ENCODE results near the gene ING4. TPM values are rescaled to one million over a fixed set of nuclear protein-coding genes. Genes with fewer than 3 reads are reported as not detected.
A peak's percentile ranks its signal among the peaks of the same experiment; 100 is the strongest.

The ING4 gene
- total RNA-seq, 1 donor from 2014 or later: 64.2 TPM

- H3K27ac Mint-ChIP-seq: no peak overlapping the region
- no peak for DNase-seq (ENCODE audit: low spot score in 2 of 2, unreplicated experiment in 2 of 2)
- H3K27me3 Mint-ChIP-seq (ENCODE audit: low read depth): no peaks in the 10 kb centered on the region
- no peaks in the 10 kb centered on the region for H3K9me3 Mint-ChIP-seq
- peaks cover 4% of the 10 kb centered on the region for H3K36me3 Mint-ChIP-seq
- H3K4me1 Mint-ChIP-seq: peaks cover 52% of the 10 kb centered on the region
- TF ChIP-seq CTCF (IDR thresholded peaks at IDR 0.05; ENCODE audit: unreplicated experiment): no peak
- no peak overlapping the region for H3K4me3 Mint-ChIP-seq
These were observed 54.9 kb downstream of the ING4 start for GRCh38 chr12:6607751-6608591.

GRCh38 chr12:6606331-6607131 lies 56.4 kb downstream of the ING4 start:
- peaks cover 12% of the 10 kb centered on the region for H3K36me3 Mint-ChIP-seq
- TF ChIP-seq CTCF (IDR thresholded peaks at IDR 0.05; ENCODE audit: unreplicated experiment): no peak
- DNase-seq (ENCODE audit: low spot score in 2 of 2, unreplicated experiment in 2 of 2): peak; percentile 44 to 47
- H3K27ac Mint-ChIP-seq: no peak overlapping the region
- no peaks in the 10 kb centered on the region for H3K9me3 Mint-ChIP-seq
- H3K4me3 Mint-ChIP-seq: no peak overlapping the region
- peaks cover 40% of the 10 kb centered on the region for H3K4me1 Mint-ChIP-seq
- no peaks in the 10 kb centered on the region for H3K27me3 Mint-ChIP-seq (ENCODE audit: low read depth)

GRCh38 chr12:6605421-6606330 lies 57.2 kb downstream of the ING4 start:
- TF ChIP-seq CTCF (IDR thresholded peaks at IDR 0.05; ENCODE audit: unreplicated experiment): no peak
- H3K4me3 Mint-ChIP-seq: no peak overlapping the region

GRCh38 chr12:6604259-6605029 lies 58.5 kb downstream of the ING4 start:
- H3K36me3 Mint-ChIP-seq: peaks cover 26% of the 10 kb centered on the region
- no peak for DNase-seq (ENCODE audit: low spot score in 2 of 2, unreplicated experiment in 2 of 2)
- H3K27ac Mint-ChIP-seq: peak overlapping the region; percentile 84
- TF ChIP-seq CTCF (IDR thresholded peaks at IDR 0.05; ENCODE audit: unreplicated experiment): no peak
- no peak overlapping the region for H3K4me3 Mint-ChIP-seq
- peaks cover 32% of the 10 kb centered on the region for H3K4me1 Mint-ChIP-seq
- H3K9me3 Mint-ChIP-seq: no peaks in the 10 kb centered on the region
- no peaks in the 10 kb centered on the region for H3K27me3 Mint-ChIP-seq (ENCODE audit: low read depth)

More at GRCh38 chr12:6605421-6606330, 57.2 kb downstream of the ING4 start:
- H3K27ac Mint-ChIP-seq: peak overlapping the region; percentile 84
- no peaks in the 10 kb centered on the region for H3K9me3 Mint-ChIP-seq
- H3K27me3 Mint-ChIP-seq (ENCODE audit: low read depth): no peaks in the 10 kb centered on the region
- H3K36me3 Mint-ChIP-seq: peaks cover 18% of the 10 kb centered on the region
- H3K4me1 Mint-ChIP-seq: peaks cover 32% of the 10 kb centered on the region
- DNase-seq (ENCODE audit: low spot score in 2 of 2, unreplicated experiment in 2 of 2): peak in 1 of 2 experiments; percentile 45

All from mesothelial cell of epicardium (in vitro differentiated cells).